HEK293 (cell line): ENCODE measurements around the gene ACTR3C.
"Not testable (repeated sequence)": the region's sequence is repeated elsewhere in the genome, so short reads cannot be mapped to it uniquely, and the experiment has no call there.

Experiments used
- CTCF ChIA-PET: fragments of 350-600 bp; formaldehyde crosslinking; extraction: SDS; loops from one replicate; lab custom pipeline; 2021; ENCODE audit warnings: antibody characterized with exemption; lab: Yijun Ruan, JAX
- POLR2A ChIA-PET: fragments of 300-600 bp; formaldehyde crosslinking; extraction: SDS; loops from one replicate; lab custom pipeline; 2020; ENCODE audit warnings: antibody characterized with exemption, inconsistent platforms; lab: Yijun Ruan, JAX
- H3K27ac ChIP-seq: fragments of 200-500 bp; sonication (Bioruptor generic); 2 replicates; pipeline ENCODE4 v1.5.1; 2014; ENCODE audit warnings: low read depth, low read length, control low read depth, inconsistent platforms; ENCODE audit errors: extremely low read depth
- H3K36me3 ChIP-seq, 2 experiments: fragments of 200-500 bp in 1 of 2; sonication (Bioruptor generic) in 1 of 2; 1 replicate in 1 of 2; 2 replicates in 1 of 2; pipeline ENCODE4 v1.5.1; 2014 to 2017; ENCODE audit warnings: inconsistent platforms in 2 of 2, low read length in 2 of 2; ENCODE audit not compliant: control insufficient read depth in 2 of 2, insufficient read depth in 1 of 2
- H3K4me1 ChIP-seq: fragments of 200-500 bp; sonication (Bioruptor generic); 2 replicates; pipeline ENCODE4 v1.5.1; 2014; ENCODE audit warnings: mild to moderate bottlenecking, low read length, inconsistent platforms; ENCODE audit not compliant: control insufficient read depth, insufficient read depth
- H3K4me3 ChIP-seq: 2 replicates; pipeline ENCODE4 v1.5.1; 2011; ENCODE audit warnings: low read depth, mild to moderate bottlenecking, control low read depth, low read length, moderate library complexity
- H3K9me3 ChIP-seq: fragments of 200-500 bp; sonication (Bioruptor generic); 2 replicates; pipeline ENCODE4 v1.5.1; 2014; ENCODE audit warnings: low read depth, low read length, inconsistent platforms; ENCODE audit not compliant: control insufficient read depth, insufficient read depth
- SCRT1 ChIP-seq: fragments of 450-650 bp; formaldehyde crosslinking; IDR thresholded peaks from 2 replicates; pipeline ENCODE4 v1.5.1; 2016; ENCODE audit warnings: missing biosample characterization, missing genetic modification characterization, borderline replicate concordance
- SCRT2 ChIP-seq: fragments of 450-650 bp; formaldehyde crosslinking; IDR thresholded peaks from 2 replicates; pipeline ENCODE4 v1.5.1; 2016; ENCODE audit warnings: missing biosample characterization, missing genetic modification characterization
- SETDB1 ChIP-seq: IDR thresholded peaks from one replicate; pipeline ENCODE4 v1.6.1; 2017; ENCODE audit warnings: mild to moderate bottlenecking, low read length, moderate library complexity, mixed read lengths; ENCODE audit not compliant: insufficient read length
- ZNF19 ChIP-seq: fragments of 450-650 bp; formaldehyde crosslinking; IDR thresholded peaks from 2 replicates; pipeline ENCODE4; 2016; ENCODE audit warnings: missing biosample characterization, missing genetic modification characterization, low read depth
- ZSCAN16 ChIP-seq: fragments of 450-650 bp; formaldehyde crosslinking; IDR thresholded peaks from 2 replicates; pipeline ENCODE4 v1.5.1; 2016; ENCODE audit warnings: missing biosample characterization, missing genetic modification characterization

ACTR3C gene

DNA sequence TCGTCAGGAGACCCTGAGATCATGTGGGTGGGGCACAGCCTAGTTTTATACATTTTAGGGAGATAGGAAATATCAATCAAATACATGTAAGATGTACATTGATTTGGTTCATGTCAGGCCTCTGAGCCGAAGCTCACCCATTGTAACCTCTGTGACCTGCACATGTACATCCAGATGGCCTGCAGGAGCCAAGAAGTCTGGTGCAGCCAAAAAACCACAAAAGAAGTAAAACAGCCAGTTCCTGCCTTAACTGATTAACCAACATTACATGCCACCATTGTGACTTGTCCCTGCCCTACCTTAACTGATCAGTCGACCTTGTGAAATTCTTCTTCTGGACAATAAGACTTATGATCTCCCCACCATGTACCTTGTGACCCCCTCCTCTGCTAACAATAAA lies 16.2 kb downstream of the ACTR3C start:
- Histone ChIP-seq H3K36me3 (no peaks in the 10 kb centered on the region), H3K4me1 (no peaks in the 10 kb centered on the region), H3K9me3 (no peaks in the 10 kb centered on the region), H3K4me3 (no peak overlapping the region), H3K27ac (no peak overlapping the region)
- ChIA-PET POLR2A (no interaction called here), CTCF (interaction anchor here (0.7 to 0.9 kb wide), 2 partner anchors 126 to 330 kb away, joined by 3 read pairs; no protein-coding TSS in a partner anchor)
- TF ChIP-seq ZNF19 (tag by site-specific recombination) (no peak), SETDB1 (peak; percentile 43)

- CTCF ChIA-PET: interaction anchor here (0.9 kb wide), 1 partner anchor 127 kb away, joined by 3 read pairs; no protein-coding TSS in a partner anchor
Observed at GRCh38 chr7:150306377-150306776, 17.0 kb downstream of the ACTR3C start.

GRCh38 chr7:150305903-150306284 lies 17.5 kb downstream of the ACTR3C start:
- H3K4me1 ChIP-seq, H3K4me3 ChIP-seq, POLR2A ChIA-PET, H3K9me3 ChIP-seq, H3K36me3 ChIP-seq, H3K27ac ChIP-seq: not testable (repeated sequence)
- CTCF ChIA-PET: interaction anchor here (0.9 kb wide), 1 partner anchor 127 kb away, joined by 3 read pairs; no protein-coding TSS in a partner anchor

More at GRCh38 chr7:150306377-150306776, 17.0 kb downstream of the ACTR3C start:
- H3K4me1 ChIP-seq, H3K36me3 ChIP-seq, H3K4me3 ChIP-seq, H3K27ac ChIP-seq, H3K9me3 ChIP-seq, POLR2A ChIA-PET: not testable (repeated sequence)
- TF ChIP-seq SCRT1 (tag by site-specific recombination) (0 out of 2 replicates have a peak, but pooled peaks have one; percentile 16), SCRT2 (tag by site-specific recombination) (peak; percentile 47; the same call in 1 of the 2 replicates)

DNA sequence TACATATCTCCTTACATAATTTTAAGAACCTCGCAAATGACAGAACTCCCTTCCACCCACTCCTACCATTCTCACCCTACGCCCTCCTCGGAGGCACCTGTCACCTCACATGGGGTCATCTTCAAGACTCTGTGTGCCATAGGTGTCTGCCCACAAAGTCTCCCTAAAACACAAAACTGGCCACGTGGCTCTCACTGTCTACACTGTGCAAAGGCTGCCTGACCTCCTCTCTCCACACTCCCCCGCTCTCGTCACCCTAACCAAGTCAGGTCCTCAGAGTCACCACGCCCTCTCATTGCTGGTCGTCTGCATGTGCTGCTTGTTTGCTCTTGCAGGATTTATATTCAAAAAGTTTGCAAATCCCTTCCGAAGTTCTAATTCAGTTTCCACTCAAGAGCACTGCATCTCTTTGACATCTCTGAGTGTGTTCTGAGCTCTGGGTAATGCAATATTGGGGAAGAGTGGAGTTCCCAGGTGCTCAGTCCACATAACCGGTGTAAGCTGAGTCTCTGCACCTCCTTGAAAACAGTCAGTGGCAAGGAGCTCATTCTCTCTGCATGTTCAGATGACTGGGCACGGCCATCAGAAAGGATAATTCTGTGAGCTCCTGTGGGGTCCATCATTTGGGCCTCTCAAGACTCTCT lies 18.0 kb downstream of the ACTR3C start:
- H3K4me3 ChIP-seq, H3K36me3 ChIP-seq, H3K9me3 ChIP-seq, POLR2A ChIA-PET, CTCF ChIA-PET, H3K4me1 ChIP-seq, H3K27ac ChIP-seq: not testable (repeated sequence)
- peak; percentile 76 for TF ChIP-seq ZSCAN16 (tag by site-specific recombination)

DNA sequence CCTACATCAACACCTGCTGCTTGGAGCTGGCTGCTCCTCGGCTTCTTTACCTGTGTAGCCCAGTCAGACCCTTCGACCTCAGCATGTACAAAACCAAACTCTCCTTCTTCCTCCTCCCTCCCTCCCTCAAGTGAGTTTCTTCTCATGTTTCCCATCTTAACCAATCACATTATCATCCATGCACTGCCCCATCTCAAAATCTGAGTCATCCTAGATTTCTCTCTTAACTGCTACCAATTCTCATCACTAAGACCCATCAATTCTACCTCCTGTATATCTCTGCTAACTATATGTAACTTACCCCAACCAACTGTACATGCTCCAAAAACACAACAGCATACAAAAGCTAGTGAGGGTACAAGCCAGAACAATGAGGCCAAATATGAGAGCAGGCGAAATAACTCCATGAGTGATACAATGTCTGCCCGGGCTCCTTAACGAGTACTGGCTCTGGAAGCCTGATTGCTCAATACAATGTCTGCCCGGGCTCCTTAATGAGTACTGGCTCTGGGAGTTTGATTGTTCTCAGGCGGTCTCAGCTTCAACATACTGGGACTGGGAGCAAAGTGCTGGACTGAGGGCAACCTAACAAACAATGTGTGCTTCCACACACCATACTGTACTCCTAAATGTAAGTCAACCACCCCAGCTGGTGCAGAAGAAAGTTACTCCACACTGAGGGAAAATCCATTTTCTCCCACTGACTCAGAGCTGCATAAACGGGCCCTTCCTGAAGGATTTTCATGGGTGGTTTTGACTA lies 18.7 kb downstream of the ACTR3C start:
- CTCF ChIA-PET, H3K9me3 ChIP-seq, H3K36me3 ChIP-seq, H3K4me1 ChIP-seq, H3K27ac ChIP-seq, POLR2A ChIA-PET, H3K4me3 ChIP-seq: not testable (repeated sequence)

DNA sequence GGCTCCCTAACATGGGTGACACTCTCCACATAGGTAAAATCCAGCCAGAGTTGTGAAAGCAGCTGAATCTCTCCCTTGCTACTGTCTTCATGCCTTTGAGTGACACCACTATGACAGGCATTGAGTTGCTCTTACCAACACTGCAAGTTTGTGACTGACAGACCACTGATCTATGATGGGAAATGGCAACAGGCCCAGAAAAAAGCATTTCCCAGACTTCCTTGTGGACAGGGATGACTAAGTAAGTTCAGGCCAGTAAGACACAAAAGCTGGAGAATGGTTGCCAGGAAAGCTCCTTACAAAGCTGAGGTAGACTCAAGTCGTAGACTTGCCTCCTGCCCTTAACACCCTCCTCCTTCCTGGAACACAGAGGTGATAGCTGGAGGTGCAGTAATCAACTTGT lies 20.4 kb downstream of the ACTR3C start:
- H3K27ac ChIP-seq, H3K4me1 ChIP-seq, POLR2A ChIA-PET, H3K4me3 ChIP-seq, H3K9me3 ChIP-seq, CTCF ChIA-PET, H3K36me3 ChIP-seq: not testable (repeated sequence)

DNA sequence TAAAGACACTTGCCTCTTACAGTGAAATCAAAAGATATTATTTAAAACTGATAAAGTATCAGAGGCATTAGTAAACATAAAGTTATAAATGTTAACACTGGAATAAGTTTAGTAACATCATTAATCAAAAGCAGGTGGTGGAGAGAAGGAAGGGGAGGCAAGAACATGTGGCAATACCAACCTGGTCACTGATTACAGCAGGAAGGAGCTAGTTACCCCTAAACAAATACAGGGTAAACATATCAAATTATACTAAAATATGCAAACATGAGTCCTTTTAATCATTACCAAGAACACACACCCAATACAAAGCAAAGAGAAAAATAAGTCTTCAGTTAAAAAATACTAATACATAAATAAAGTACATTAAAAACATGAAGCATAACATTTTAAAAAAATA lies 25.4 kb downstream of the ACTR3C start:
- CTCF ChIA-PET, H3K4me3 ChIP-seq, H3K27ac ChIP-seq, H3K9me3 ChIP-seq, POLR2A ChIA-PET, H3K36me3 ChIP-seq, H3K4me1 ChIP-seq: not testable (repeated sequence)

GRCh38 chr7:150296802-150297201 lies 26.5 kb downstream of the ACTR3C start:
- H3K4me1 ChIP-seq, H3K4me3 ChIP-seq, POLR2A ChIA-PET, H3K9me3 ChIP-seq, CTCF ChIA-PET, H3K27ac ChIP-seq, H3K36me3 ChIP-seq: not testable (repeated sequence)

- H3K4me3 ChIP-seq, H3K9me3 ChIP-seq, POLR2A ChIA-PET, CTCF ChIA-PET, H3K36me3 ChIP-seq, H3K4me1 ChIP-seq, H3K27ac ChIP-seq: not testable (repeated sequence)
Observed at GRCh38 chr7:150295614-150296013, 27.7 kb downstream of the ACTR3C start.

DNA sequence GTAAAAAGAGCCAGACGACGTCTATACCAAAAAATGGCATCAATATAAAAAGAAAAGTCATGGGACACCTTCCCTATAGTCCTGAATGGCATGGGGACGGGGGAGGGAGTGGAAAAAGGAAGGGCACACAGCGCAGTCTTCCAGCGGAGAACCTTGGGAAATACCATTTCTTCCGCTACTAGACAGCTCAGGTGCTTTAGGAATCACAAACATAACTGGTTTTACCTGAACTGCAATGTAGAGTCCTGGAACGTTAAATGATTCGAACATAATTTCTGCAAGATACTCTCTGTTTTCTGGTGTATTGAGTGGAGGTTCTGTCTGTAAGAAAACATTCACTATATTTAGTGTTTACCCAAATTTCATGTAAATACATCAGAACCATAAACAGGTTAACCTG lies 28.3 kb downstream of the ACTR3C start:
- H3K27ac ChIP-seq, CTCF ChIA-PET, H3K9me3 ChIP-seq, POLR2A ChIA-PET, H3K4me1 ChIP-seq, H3K36me3 ChIP-seq, H3K4me3 ChIP-seq: not testable (repeated sequence)
